MM.1S (cell line): ENCODE data around the gene ITCH.

Experiments used
- EZH2 ChIP-seq: fragments of 300-600 bp; sonication (generic); optimal IDR thresholded peaks from 2 replicates; pipeline ENCODE3; 2017; ENCODE audit warnings: low read depth, mild to moderate bottlenecking, antibody characterized with exemption, low read length, mixed read lengths
- EZH2phosphoT487 ChIP-seq: fragments of 300-600 bp; sonication (generic); IDR thresholded peaks from 2 replicates; pipeline ENCODE4 v1.6.1; 2018; ENCODE audit warnings: antibody characterized with exemption, low read length
- TF ChIP-seq, protein P1 (sequence below): fragments of 300-600 bp; sonication (generic); IDR thresholded peaks from 2 replicates; pipeline ENCODE4 v1.5.1; 2016; ENCODE audit warnings: antibody characterized with exemption, low read length, mixed read lengths

DNA sequence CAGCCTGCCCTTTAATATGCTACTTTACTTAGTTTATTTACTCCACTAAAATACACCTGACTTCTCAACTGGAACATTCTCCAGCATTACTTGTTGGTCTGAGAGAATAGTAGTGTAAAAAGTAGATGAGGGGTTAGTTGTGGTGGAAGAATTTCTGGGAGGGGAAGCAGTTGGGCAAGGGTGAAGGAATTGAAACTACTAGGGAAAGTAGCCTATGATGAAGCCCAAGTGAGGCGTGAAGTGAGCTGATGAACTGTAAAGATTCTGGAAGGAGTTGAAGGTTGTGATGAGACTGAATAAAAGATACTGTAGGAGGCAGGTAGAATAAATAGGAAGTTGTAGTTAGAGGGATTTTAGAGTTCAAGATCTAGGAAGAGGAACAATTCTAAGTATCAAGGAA is 72.5 kb downstream of the ITCH start:
- TF ChIP-seq, protein P1, sequence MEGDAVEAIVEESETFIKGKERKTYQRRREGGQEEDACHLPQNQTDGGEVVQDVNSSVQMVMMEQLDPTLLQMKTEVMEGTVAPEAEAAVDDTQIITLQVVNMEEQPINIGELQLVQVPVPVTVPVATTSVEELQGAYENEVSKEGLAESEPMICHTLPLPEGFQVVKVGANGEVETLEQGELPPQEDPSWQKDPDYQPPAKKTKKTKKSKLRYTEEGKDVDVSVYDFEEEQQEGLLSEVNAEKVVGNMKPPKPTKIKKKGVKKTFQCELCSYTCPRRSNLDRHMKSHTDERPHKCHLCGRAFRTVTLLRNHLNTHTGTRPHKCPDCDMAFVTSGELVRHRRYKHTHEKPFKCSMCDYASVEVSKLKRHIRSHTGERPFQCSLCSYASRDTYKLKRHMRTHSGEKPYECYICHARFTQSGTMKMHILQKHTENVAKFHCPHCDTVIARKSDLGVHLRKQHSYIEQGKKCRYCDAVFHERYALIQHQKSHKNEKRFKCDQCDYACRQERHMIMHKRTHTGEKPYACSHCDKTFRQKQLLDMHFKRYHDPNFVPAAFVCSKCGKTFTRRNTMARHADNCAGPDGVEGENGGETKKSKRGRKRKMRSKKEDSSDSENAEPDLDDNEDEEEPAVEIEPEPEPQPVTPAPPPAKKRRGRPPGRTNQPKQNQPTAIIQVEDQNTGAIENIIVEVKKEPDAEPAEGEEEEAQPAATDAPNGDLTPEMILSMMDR, result no peak
- no peak for TF ChIP-seq EZH2
- no peak for TF ChIP-seq EZH2phosphoT487
